Measurements from ENCODE around the gene FNDC11. TPM values are rescaled to one million over a fixed set of nuclear protein-coding genes. Genes with fewer than 3 reads are reported as not detected.

FNDC11 gene
- total and polyA plus RNA-seq, 2 of the 13 experiments (the other 11 are each of a cell fraction or from before 2014, with no cell fraction given) = 0.07 TPM; not detected in 1

DNA sequence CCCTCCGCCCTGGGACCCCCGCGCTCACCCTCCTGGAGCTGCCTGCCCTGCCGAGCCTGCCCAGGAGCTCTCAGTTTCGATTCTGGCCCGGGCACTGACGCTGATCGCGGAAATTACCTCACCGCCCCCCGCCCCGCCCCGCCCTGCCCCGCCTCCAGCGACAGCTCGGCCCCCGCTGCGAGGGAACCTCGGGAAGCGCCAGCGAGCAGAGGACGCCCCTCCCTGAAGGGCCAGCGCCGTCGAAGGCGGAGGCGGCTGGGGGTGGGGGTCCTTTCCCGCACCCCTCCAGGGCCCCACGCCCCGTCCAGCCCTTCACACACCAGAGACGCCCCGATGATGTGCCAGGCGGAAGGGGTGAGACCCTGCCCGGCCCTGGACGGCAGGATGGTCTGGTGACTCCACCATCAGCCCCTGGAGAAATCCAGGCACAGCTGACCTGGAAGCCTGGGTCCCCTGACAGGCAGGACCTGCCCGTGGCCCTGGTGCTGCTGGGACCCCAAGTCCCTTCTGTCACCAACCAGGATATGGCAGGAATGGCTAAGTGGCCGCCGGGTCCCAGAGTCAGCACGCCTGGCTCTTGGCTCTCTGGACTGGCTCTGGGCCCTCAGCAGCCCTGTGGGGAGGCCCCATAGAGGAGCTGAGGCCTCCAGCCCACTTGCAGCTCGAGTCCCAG lies 20.3 kb downstream of the FNDC11 start, which contains the start of gene HELZ2 (continued):
- TF ChIP-seq, protein P1, sequence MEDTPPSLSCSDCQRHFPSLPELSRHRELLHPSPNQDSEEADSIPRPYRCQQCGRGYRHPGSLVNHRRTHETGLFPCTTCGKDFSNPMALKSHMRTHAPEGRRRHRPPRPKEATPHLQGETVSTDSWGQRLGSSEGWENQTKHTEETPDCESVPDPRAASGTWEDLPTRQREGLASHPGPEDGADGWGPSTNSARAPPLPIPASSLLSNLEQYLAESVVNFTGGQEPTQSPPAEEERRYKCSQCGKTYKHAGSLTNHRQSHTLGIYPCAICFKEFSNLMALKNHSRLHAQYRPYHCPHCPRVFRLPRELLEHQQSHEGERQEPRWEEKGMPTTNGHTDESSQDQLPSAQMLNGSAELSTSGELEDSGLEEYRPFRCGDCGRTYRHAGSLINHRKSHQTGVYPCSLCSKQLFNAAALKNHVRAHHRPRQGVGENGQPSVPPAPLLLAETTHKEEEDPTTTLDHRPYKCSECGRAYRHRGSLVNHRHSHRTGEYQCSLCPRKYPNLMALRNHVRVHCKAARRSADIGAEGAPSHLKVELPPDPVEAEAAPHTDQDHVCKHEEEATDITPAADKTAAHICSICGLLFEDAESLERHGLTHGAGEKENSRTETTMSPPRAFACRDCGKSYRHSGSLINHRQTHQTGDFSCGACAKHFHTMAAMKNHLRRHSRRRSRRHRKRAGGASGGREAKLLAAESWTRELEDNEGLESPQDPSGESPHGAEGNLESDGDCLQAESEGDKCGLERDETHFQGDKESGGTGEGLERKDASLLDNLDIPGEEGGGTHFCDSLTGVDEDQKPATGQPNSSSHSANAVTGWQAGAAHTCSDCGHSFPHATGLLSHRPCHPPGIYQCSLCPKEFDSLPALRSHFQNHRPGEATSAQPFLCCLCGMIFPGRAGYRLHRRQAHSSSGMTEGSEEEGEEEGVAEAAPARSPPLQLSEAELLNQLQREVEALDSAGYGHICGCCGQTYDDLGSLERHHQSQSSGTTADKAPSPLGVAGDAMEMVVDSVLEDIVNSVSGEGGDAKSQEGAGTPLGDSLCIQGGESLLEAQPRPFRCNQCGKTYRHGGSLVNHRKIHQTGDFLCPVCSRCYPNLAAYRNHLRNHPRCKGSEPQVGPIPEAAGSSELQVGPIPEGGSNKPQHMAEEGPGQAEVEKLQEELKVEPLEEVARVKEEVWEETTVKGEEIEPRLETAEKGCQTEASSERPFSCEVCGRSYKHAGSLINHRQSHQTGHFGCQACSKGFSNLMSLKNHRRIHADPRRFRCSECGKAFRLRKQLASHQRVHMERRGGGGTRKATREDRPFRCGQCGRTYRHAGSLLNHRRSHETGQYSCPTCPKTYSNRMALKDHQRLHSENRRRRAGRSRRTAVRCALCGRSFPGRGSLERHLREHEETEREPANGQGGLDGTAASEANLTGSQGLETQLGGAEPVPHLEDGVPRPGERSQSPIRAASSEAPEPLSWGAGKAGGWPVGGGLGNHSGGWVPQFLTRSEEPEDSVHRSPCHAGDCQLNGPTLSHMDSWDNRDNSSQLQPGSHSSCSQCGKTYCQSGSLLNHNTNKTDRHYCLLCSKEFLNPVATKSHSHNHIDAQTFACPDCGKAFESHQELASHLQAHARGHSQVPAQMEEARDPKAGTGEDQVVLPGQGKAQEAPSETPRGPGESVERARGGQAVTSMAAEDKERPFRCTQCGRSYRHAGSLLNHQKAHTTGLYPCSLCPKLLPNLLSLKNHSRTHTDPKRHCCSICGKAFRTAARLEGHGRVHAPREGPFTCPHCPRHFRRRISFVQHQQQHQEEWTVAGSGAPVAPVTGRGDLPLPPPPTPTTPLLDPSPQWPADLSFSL (CRISPR knock-in tag; IDR thresholded peaks at IDR 0.05) = no peak; the same call in 1 of the 2 replicates
- TF ChIP-seq, protein P2, sequence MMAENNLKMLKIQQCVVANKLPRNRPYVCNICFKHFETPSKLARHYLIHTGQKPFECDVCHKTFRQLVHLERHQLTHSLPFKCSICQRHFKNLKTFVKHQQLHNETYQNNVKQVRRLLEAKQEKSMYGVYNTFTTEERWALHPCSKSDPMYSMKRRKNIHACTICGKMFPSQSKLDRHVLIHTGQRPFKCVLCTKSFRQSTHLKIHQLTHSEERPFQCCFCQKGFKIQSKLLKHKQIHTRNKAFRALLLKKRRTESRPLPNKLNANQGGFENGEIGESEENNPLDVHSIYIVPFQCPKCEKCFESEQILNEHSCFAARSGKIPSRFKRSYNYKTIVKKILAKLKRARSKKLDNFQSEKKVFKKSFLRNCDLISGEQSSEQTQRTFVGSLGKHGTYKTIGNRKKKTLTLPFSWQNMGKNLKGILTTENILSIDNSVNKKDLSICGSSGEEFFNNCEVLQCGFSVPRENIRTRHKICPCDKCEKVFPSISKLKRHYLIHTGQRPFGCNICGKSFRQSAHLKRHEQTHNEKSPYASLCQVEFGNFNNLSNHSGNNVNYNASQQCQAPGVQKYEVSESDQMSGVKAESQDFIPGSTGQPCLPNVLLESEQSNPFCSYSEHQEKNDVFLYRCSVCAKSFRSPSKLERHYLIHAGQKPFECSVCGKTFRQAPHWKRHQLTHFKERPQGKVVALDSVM (CRISPR knock-in tag; IDR thresholded peaks at IDR 0.05) = no peak
- TF ChIP-seq CBX5 (CRISPR knock-in tag; IDR thresholded peaks at IDR 0.05; ENCODE audit: borderline replicate concordance) = no peak
- TF ChIP-seq KLF9 (CRISPR knock-in tag; IDR thresholded peaks at IDR 0.05; ENCODE audit: low read depth) = no peak
- no peak for TF ChIP-seq ZNF121 (CRISPR knock-in tag; IDR thresholded peaks at IDR 0.05)
- TF ChIP-seq NR2F2 (IDR thresholded peaks at IDR 0.05; ENCODE audit: borderline replicate concordance, low read depth) = no peak
- TF ChIP-seq, protein P3, sequence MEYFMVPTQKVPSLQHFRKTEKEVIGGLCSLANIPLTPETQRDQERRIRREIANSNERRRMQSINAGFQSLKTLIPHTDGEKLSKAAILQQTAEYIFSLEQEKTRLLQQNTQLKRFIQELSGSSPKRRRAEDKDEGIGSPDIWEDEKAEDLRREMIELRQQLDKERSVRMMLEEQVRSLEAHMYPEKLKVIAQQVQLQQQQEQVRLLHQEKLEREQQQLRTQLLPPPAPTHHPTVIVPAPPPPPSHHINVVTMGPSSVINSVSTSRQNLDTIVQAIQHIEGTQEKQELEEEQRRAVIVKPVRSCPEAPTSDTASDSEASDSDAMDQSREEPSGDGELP (IDR thresholded peaks at IDR 0.05; ENCODE audit: borderline replicate concordance, low read depth) = peak; percentile 29; the same call in 1 of the 2 replicates
- no peak for TF ChIP-seq ZNF224 (CRISPR knock-in tag; IDR thresholded peaks at IDR 0.05)
- no peak for TF ChIP-seq RBAK (CRISPR knock-in tag; IDR thresholded peaks at IDR 0.05)
- TF ChIP-seq, protein P4, sequence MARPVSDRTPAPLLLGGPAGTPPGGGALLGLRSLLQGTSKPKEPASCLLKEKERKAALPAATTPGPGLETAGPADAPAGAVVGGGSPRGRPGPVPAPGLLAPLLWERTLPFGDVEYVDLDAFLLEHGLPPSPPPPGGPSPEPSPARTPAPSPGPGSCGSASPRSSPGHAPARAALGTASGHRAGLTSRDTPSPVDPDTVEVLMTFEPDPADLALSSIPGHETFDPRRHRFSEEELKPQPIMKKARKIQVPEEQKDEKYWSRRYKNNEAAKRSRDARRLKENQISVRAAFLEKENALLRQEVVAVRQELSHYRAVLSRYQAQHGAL (CRISPR knock-in tag; IDR thresholded peaks at IDR 0.05; ENCODE audit: not compliant biosample characterization) = no peak
- TF ChIP-seq ZNF263 (CRISPR knock-in tag; IDR thresholded peaks at IDR 0.05) = no peak
- TF ChIP-seq FOXM1 (CRISPR knock-in tag; IDR thresholded peaks at IDR 0.05) = 0 out of 2 replicates have a peak, but pooled peaks have one; percentile 35
- no peak for TF ChIP-seq GFI1 (CRISPR knock-in tag; IDR thresholded peaks at IDR 0.05; ENCODE audit: borderline replicate concordance)
- peak; percentile 45; the same call in 1 of the 2 replicates for TF ChIP-seq HOXA3 (CRISPR knock-in tag; IDR thresholded peaks at IDR 0.05)
- TF ChIP-seq ZNF839 (CRISPR knock-in tag; IDR thresholded peaks at IDR 0.05; ENCODE audit: borderline replicate concordance) = no peak
- no peak; the same call in 1 of the 2 replicates for TF ChIP-seq IRF2 (CRISPR knock-in tag; IDR thresholded peaks at IDR 0.05)
- TF ChIP-seq, protein P5, sequence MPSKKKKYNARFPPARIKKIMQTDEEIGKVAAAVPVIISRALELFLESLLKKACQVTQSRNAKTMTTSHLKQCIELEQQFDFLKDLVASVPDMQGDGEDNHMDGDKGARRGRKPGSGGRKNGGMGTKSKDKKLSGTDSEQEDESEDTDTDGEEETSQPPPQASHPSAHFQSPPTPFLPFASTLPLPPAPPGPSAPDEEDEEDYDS (CRISPR knock-in tag; IDR thresholded peaks at IDR 0.05) = 0 out of 2 replicates have a peak, but pooled peaks have one; percentile 19
- TF ChIP-seq SKI (IDR thresholded peaks at IDR 0.05; ENCODE audit: partially characterized antibody) = no peak
- no peak for TF ChIP-seq TOPORS (CRISPR knock-in tag; IDR thresholded peaks at IDR 0.05)
- no peak for TF ChIP-seq ZNF720 (CRISPR knock-in tag; IDR thresholded peaks at IDR 0.05)

Measured in HepG2 (cell line).